IMR-90 (cell line): ENCODE measurements around the gene PTGDR2. TPM values are rescaled to one million over a fixed set of nuclear protein-coding genes. Genes with fewer than 3 reads are reported as not detected.

ENCODE experiments used
- ATAC-seq: fragments of 200-7000 bp; cut with Tn5 transposase; 2 replicates; pipeline ENCODE4 v1.9.1; 2020; ENCODE audit warnings: low read depth, mild to moderate bottlenecking, moderate library complexity
- BruUV-seq: library from RNA; stranded (reverse); fragments of 400-500 nt; replicated peaks from 2 replicates; lab custom pipeline; 2021; lab: Mats Ljungman, UMichigan
- CTCF ChIA-PET: fragments of 300-600 bp; formaldehyde crosslinking; extraction: SDS; loops from one replicate; lab custom pipeline; 2021; ENCODE audit warnings: antibody characterized with exemption; lab: Yijun Ruan, JAX
- POLR2A ChIA-PET: fragments of 300-600 bp; sonication (Branson Sonifier 250); formaldehyde crosslinking; loops from one replicate; lab custom pipeline; 2022; ENCODE audit warnings: antibody characterized with exemption; ENCODE audit not compliant: unreplicated experiment; lab: Charles Lee
- DNase-seq: peaks from one replicate; pipeline ENCODE4 v3.0.0; 2013
- H2AFZ ChIP-seq: replicated peaks from 2 replicates; pipeline ENCODE3; 2013; ENCODE audit warnings: low read length, mild to moderate bottlenecking; ENCODE audit not compliant: poor library complexity
- H2AK5ac ChIP-seq: 2 replicates; pipeline ENCODE4 v1.6.1; 2013; ENCODE audit warnings: low read depth, low read length, inconsistent platforms
- H2AK9ac ChIP-seq: replicated peaks from 2 replicates; pipeline ENCODE3; 2013; ENCODE audit warnings: mild to moderate bottlenecking, low read depth, low read length, moderate library complexity; ENCODE audit not compliant: poor library complexity
- H2BK120ac ChIP-seq: 2 replicates; pipeline ENCODE4 v1.6.1; 2013; ENCODE audit warnings: low read depth, low read length, inconsistent platforms
- H2BK15ac ChIP-seq: 3 replicates; pipeline ENCODE4 v1.6.1; 2013; ENCODE audit warnings: low read depth, low read length, inconsistent platforms
- H2BK20ac ChIP-seq: 2 replicates; pipeline ENCODE4 v1.6.1; 2013; ENCODE audit warnings: low read depth, mild to moderate bottlenecking, inconsistent platforms, low read length, moderate library complexity
- H2BK5ac ChIP-seq: 2 replicates; pipeline ENCODE4 v1.6.1; 2013; ENCODE audit warnings: mild to moderate bottlenecking, low read depth, low read length, inconsistent platforms; ENCODE audit not compliant: poor library complexity, severe bottlenecking
- H3K14ac ChIP-seq: replicated peaks from 2 replicates; pipeline ENCODE4 v1.6.1; 2013; ENCODE audit warnings: low read depth, low read length, inconsistent platforms
- H3K18ac ChIP-seq: 2 replicates; pipeline ENCODE4 v1.6.1; 2013; ENCODE audit warnings: low read depth, low read length, control low read depth
- H3K23ac ChIP-seq: 2 replicates; pipeline ENCODE4 v1.6.1; 2013; ENCODE audit warnings: low read depth, low read length, inconsistent platforms
- H3K27ac ChIP-seq: 2 replicates; pipeline ENCODE4 v1.5.1; 2013; ENCODE audit warnings: mild to moderate bottlenecking, control low read depth, low read length; ENCODE audit not compliant: insufficient read depth
- H3K27me3 ChIP-seq: 2 replicates; pipeline ENCODE4 v1.6.1; 2013; ENCODE audit warnings: low read length; ENCODE audit not compliant: control insufficient read depth, insufficient read depth
- H3K36me3 ChIP-seq: 2 replicates; pipeline ENCODE4 v1.6.1; 2013; ENCODE audit warnings: low read length, mixed read lengths; ENCODE audit not compliant: control insufficient read depth, insufficient read depth
- H3K4ac ChIP-seq: 2 replicates; pipeline ENCODE4 v1.6.1; 2013; ENCODE audit warnings: low read depth, low read length, inconsistent platforms
- H3K4me1 ChIP-seq: 2 replicates; pipeline ENCODE4 v1.6.1; 2013; ENCODE audit warnings: low read length, mixed read lengths; ENCODE audit not compliant: control insufficient read depth, insufficient read depth
- H3K4me2 ChIP-seq: 2 replicates; pipeline ENCODE4 v1.6.1; 2013; ENCODE audit warnings: low read depth, mild to moderate bottlenecking, control low read depth, low read length, moderate library complexity
- H3K4me3 ChIP-seq: 2 replicates; pipeline ENCODE4 v1.5.1; 2013; ENCODE audit warnings: low read depth, mild to moderate bottlenecking, control low read depth, low read length, moderate library complexity; ENCODE audit not compliant: insufficient read depth
- H3K56ac ChIP-seq: 2 replicates; pipeline ENCODE4 v1.6.1; 2013; ENCODE audit warnings: low read length, inconsistent platforms; ENCODE audit not compliant: insufficient read depth; ENCODE audit errors: extremely low read depth
- H3K79me1 ChIP-seq, 2 experiments: 2 replicates each; pipeline ENCODE4 v1.6.1; 2013; ENCODE audit warnings: low read length in 2 of 2, inconsistent platforms in 1 of 2, low read depth in 1 of 2
- H3K9ac ChIP-seq: 2 replicates; pipeline ENCODE4 v1.6.1; 2013; ENCODE audit warnings: low read depth, low read length, control low read depth
- H3K9me1 ChIP-seq: 2 replicates; pipeline ENCODE4 v1.6.1; 2013; ENCODE audit warnings: low read length, inconsistent platforms; ENCODE audit not compliant: insufficient read depth
- H3K9me3 ChIP-seq: 2 replicates; pipeline ENCODE4 v1.6.1; 2013; ENCODE audit warnings: low read length; ENCODE audit not compliant: control insufficient read depth, insufficient read depth
- H4K20me1 ChIP-seq: 2 replicates; pipeline ENCODE4 v1.6.1; 2013; ENCODE audit warnings: low read length, inconsistent platforms; ENCODE audit not compliant: insufficient read depth
- H4K5ac ChIP-seq: 2 replicates; pipeline ENCODE4 v1.6.1; 2013; ENCODE audit warnings: mild to moderate bottlenecking, low read depth, low read length, control low read depth
- H4K8ac ChIP-seq, 2 experiments: 2 replicates each; pipeline ENCODE4 v1.6.1; 2013; ENCODE audit warnings: low read depth in 2 of 2, low read length in 2 of 2, control low read depth in 1 of 2, inconsistent platforms in 1 of 2
- H4K91ac ChIP-seq: 2 replicates; pipeline ENCODE4 v1.6.1; 2013; ENCODE audit warnings: low read depth, low read length, inconsistent platforms; ENCODE audit not compliant: insufficient read depth
- CEBPB ChIP-seq: IDR thresholded peaks from 2 replicates; pipeline ENCODE4 v1.6.1; 2012; ENCODE audit warnings: low read depth, low read length, improper control_type of control experiment
- ELK1 ChIP-seq: fragments of 150-350 bp; IDR thresholded peaks from 2 replicates; pipeline ENCODE4 v1.6.1; 2016; ENCODE audit warnings: low read depth, mild to moderate bottlenecking, low read length, moderate library complexity, borderline replicate concordance
- FOS ChIP-seq: fragments of 150-350 bp; IDR thresholded peaks from 2 replicates; pipeline ENCODE4 v1.6.1; 2016; ENCODE audit warnings: low read depth, low read length
- MAFK ChIP-seq: IDR thresholded peaks from 2 replicates; pipeline ENCODE4 v1.6.1; 2012; ENCODE audit warnings: low read depth, low read length, improper control_type of control experiment
- MAZ ChIP-seq: IDR thresholded peaks from 2 replicates; pipeline ENCODE4 v1.6.1; 2012; ENCODE audit warnings: low read depth, mild to moderate bottlenecking, low read length, improper control_type of control experiment, moderate library complexity, borderline replicate concordance
- MXI1 ChIP-seq: IDR thresholded peaks from 2 replicates; pipeline ENCODE4 v1.6.1; 2012; ENCODE audit warnings: low read depth, mild to moderate bottlenecking, low read length, moderate library complexity, borderline replicate concordance
- POLR2A ChIP-seq: IDR thresholded peaks from 2 replicates; pipeline ENCODE4 v1.6.1; 2012; ENCODE audit warnings: mild to moderate bottlenecking, low read depth, low read length
- RAD21 ChIP-seq: IDR thresholded peaks from 2 replicates; pipeline ENCODE4 v1.6.1; 2012; ENCODE audit warnings: low read length, improper control_type of control experiment
- RCOR1 ChIP-seq: IDR thresholded peaks from 2 replicates; pipeline ENCODE4 v1.6.1; 2012; ENCODE audit warnings: mild to moderate bottlenecking, low read length, improper control_type of control experiment; ENCODE audit not compliant: insufficient replicate concordance
- WGBS, 2 experiments: methylation state at CpG; one replicate each; pipeline versions ENCODE4 v1.1.5 to v1.1.7; 2013; ENCODE audit warnings: missing lambda C conversion rate in 2 of 2; ENCODE audit not compliant: insufficient read length in 1 of 2; ENCODE audit errors: extremely low coverage in 2 of 2; 5-methylcytosine and 5-hydroxymethylcytosine counted together
- dilution Hi-C: fragments of 300-500 bp; cut with HindIII; formaldehyde crosslinking; loops from one replicate; pipeline ENCODE4 v1.14.3; 2018; ENCODE audit warnings: low sequenced_read_pairs; ENCODE audit not compliant: unreplicated experiment
- in situ Hi-C: fragments of 300-500 bp; cut with MboI; formaldehyde crosslinking; loops from 3 replicates; pipeline ENCODE4 v1.14.3; 2019; ENCODE audit warnings: low sequenced_read_pairs, inconsistent platforms, mixed read lengths
- intact Hi-C: fragments of 100-400 bp; cut with micrococcal nuclease; formaldehyde crosslinking; loops from 2 replicates; pipeline ENCODE4 v1.10.0; 2022
- polyA plus RNA-seq, 3 experiments: library from polyadenylated mRNA; depleted of rRNA; stranded (reverse); fragments of >200 nt; gene quantifications; 2 replicates each; pipeline ENCODE4 v1.2.3, GENCODE V29; 2012; ENCODE audit warnings: low replicate concordance in 1 of 3
- total RNA-seq: library from RNA; depleted of rRNA; stranded (reverse); fragments of >200 nt; gene quantifications from 2 replicates; pipeline ENCODE4 v1.2.3, GENCODE V29; 2012

Gene PTGDR2
- total and polyA plus RNA-seq, 2 of the 4 experiments (the other 2 are of a cell fraction): under 0.01 to 0.12 TPM

DNA sequence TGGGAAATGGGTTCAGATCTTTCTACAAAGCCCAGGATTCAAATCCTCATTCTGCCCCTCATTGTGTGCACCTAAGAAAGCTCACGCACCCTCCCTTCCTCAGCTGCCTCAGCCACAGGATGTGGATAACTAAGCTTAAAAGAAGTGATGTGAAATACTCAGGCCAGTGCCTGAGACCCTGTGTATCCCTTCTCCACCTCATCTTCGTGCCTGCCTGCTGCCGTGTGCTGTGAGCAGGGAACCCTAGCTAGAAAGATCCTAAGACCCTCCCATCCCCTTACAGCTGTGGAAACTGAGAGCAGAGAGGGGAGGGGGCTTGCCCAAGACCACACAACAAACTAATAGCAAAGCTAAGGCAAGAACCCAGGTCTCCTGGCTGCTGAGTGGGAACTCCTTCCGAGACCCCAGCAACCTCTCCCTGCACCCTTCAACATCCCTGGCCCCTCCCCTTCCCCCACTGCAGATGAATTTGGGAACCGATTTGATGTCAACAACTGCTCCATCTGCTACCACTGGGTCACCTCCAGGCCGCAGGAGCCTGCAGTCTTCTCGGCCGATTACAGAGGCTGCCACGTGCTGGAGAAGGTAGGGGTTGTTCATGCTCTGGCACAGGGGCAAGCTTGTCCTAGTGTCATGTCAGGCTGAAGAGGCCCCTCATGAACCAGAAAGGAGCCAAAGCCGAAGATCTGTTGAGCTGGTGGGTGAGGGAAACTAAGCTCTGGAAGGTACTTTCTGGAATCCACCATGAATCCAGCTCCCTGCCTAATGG is 13.1 kb upstream of the PTGDR2 start:
- no peak for ATAC-seq
- CTCF ChIA-PET: no interaction called here
- dilution Hi-C loops: no loop called here

More for the DNA sequence above, 13.1 kb upstream of the PTGDR2 start:
- WGBS, 2 experiments: 80% methylated on average over 3 of the region's 10 CpGs; no CpG with 5 or more reads in 1 of the 2 experiments
- Histone ChIP-seq H3K27ac (no peak overlapping the region), H3K23ac (no peak overlapping the region), H3K14ac (no peak overlapping the region), H3K27me3 (peaks cover 7% of the 10 kb centered on the region), H2AFZ (no peak overlapping the region), H3K36me3 (no peaks in the 10 kb centered on the region), H3K56ac (no peak overlapping the region), H3K4me2 (no peak overlapping the region), H4K8ac (no peak overlapping the region), H3K9me1 (peaks cover 23% of the 10 kb centered on the region), H2BK15ac (no peak overlapping the region), H2BK5ac (no peak overlapping the region), H2AK9ac (no peak overlapping the region), H3K9ac (no peak overlapping the region), H2BK20ac (no peak overlapping the region), H4K5ac (no peak overlapping the region), H3K4ac (no peak overlapping the region), H3K4me3 (no peak overlapping the region), H3K9me3 (no peaks in the 10 kb centered on the region), H3K18ac (no peak overlapping the region), H2AK5ac (no peak overlapping the region), H3K79me1 (0 out of 4 replicates have a peak, but pooled peaks cover 0 to 3% of the 10 kb centered on the region in 2 experiments), H4K20me1 (no peaks in the 10 kb centered on the region), H3K4me1 (peaks cover 22% of the 10 kb centered on the region), H2BK120ac (no peak overlapping the region), H4K91ac (no peak overlapping the region)
- TF ChIP-seq RAD21: no peak
- TF ChIP-seq MAZ: no peak
- no peak for TF ChIP-seq POLR2A
- no peak for TF ChIP-seq MXI1
- TF ChIP-seq MAFK: no peak
- no peak for TF ChIP-seq ELK1
- no peak for TF ChIP-seq FOS
- no peak for TF ChIP-seq CEBPB
- TF ChIP-seq RCOR1: no peak
- POLR2A ChIA-PET: interaction anchor here (0.6 kb wide), 1 partner anchor 1630 kb away, joined by 3 read pairs; no protein-coding TSS in a partner anchor
- no TSS peak for BruUV-seq
- intact Hi-C loops: no loop called here
- in situ Hi-C loops: no loop called here
- no peak for DNase-seq
